Activated naive CD4-positive, alpha-beta T cell treated with anti-CD3 and anti-CD28 coated beads, Interleukin-2, amount 10 ng/mL, durations not matched to agents 7 days and 5 days (primary cell): ENCODE measurements around the gene RAB35.

ENCODE experiments used
- CTCF ChIA-PET: fragments of 350-600 bp; sonication (Branson Sonifier 250); formaldehyde crosslinking; loops from one replicate; lab custom pipeline; 2021; ENCODE audit warnings: antibody characterized with exemption; lab: Charles Lee
- DNase-seq: peaks from one replicate; pipeline ENCODE4 v3.0.0-alpha.2; 2020
- H3K27ac Mint-ChIP-seq: one replicate; pipeline ENCODE4 v1.8.0; 2021; ENCODE audit warnings: mild to moderate bottlenecking, moderate library complexity, mixed read lengths
- H3K27me3 Mint-ChIP-seq: one replicate; pipeline ENCODE4 v1.8.0; 2021; ENCODE audit warnings: mild to moderate bottlenecking, mixed read lengths
- H3K36me3 Mint-ChIP-seq: one replicate; pipeline ENCODE4 v1.8.0; 2021; ENCODE audit warnings: mixed read lengths
- H3K4me1 Mint-ChIP-seq: one replicate; pipeline ENCODE4 v1.8.0; 2021; ENCODE audit warnings: mixed read lengths
- H3K4me3 Mint-ChIP-seq: one replicate; pipeline ENCODE4 v1.8.0; 2021; ENCODE audit warnings: mild to moderate bottlenecking, moderate library complexity, mixed read lengths
- H3K9me3 Mint-ChIP-seq: one replicate; pipeline ENCODE4 v1.8.0; 2021; ENCODE audit warnings: mixed read lengths

Gene RAB35

DNA sequence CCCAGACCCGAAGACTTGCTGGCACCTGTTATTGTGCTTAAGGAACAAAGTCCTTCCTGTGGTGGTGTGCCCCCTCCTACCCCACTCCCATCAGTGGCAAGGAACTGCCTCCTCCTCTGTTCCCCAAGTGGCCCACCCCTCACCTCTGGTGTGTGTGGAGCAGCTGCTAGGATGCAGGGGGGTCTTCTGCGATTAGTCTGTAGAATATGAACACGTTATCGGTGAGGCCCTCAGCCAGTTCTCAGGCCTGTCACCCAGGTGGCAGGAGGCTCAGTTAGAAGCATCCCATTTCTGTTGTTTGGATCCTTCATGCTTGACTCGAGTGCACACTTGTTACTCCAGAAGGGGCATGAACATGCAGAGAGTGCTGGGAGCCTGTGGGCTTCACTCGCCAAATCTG is 39.3 kb downstream of the RAB35 start:
- H3K27ac Mint-ChIP-seq, result peak overlapping the region; percentile 58
- H3K9me3 Mint-ChIP-seq, result no peaks in the 10 kb centered on the region
- DNase-seq, result no peak
- H3K4me3 Mint-ChIP-seq, result no peak overlapping the region
- peaks cover 52% of the 10 kb centered on the region for H3K36me3 Mint-ChIP-seq
- H3K27me3 Mint-ChIP-seq, result no peaks in the 10 kb centered on the region
- CTCF ChIA-PET, result no interaction called here
- H3K4me1 Mint-ChIP-seq, result peaks cover 35% of the 10 kb centered on the region

DNA sequence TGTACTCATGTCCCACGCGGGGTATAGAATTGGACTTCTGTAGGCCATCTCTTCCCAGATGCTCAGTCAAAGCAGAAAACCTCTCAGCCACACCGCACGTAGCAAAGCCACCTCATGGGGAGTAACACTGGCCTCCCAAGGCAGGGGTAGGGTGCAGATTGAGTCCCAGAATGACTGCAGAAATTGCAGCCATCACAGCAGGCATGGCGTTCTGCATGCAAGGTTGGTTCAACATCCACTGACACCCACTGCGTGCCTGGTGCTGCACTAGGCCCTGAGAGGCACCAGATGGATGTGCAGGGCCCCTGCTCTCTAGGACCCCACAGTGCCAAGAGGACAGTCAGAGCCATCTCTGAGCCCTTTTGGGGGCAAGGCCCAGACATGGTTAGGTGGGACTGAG is 39.9 kb downstream of the RAB35 start:
- DNase-seq, result no peak
- CTCF ChIA-PET, result no interaction called here
- H3K27me3 Mint-ChIP-seq, result no peaks in the 10 kb centered on the region
- no peaks in the 10 kb centered on the region for H3K9me3 Mint-ChIP-seq
- no peak overlapping the region for H3K4me3 Mint-ChIP-seq
- H3K36me3 Mint-ChIP-seq, result peaks cover 51% of the 10 kb centered on the region
- no peak overlapping the region for H3K27ac Mint-ChIP-seq
- peaks cover 35% of the 10 kb centered on the region for H3K4me1 Mint-ChIP-seq

DNA sequence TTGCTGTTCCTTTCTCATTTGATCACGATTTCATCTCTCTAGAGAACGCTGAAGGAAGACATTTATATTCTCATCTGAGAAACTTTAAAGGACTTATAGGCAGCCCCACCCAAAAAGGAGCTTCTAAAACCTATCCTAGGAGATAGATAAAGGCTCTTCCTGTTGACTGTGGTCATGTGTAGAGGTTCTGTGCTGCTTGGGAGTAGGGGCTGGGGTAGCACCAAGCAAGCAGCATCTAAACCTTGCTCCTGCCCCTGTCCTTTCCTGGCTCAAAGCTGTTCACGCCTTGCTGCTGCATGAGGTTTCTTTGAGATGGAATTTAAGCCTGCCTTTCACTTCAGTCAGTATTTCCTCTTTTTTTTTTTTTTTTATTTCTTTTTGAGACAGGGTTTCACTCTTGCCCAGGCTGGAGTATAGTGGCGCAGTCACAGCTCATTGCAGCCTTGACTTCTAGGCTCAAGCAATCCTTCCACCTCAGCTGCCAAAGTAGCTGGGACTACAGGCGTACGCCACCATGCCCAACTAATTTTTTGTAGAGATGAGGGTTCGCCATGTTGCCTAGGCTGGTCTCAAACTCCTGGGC is 41.4 kb downstream of the RAB35 start:
- H3K27me3 Mint-ChIP-seq, result no peaks in the 10 kb centered on the region
- peak overlapping the region; percentile 89 for H3K27ac Mint-ChIP-seq
- H3K36me3 Mint-ChIP-seq, result peaks cover 52% of the 10 kb centered on the region
- CTCF ChIA-PET, result interaction anchor here (0.6 to 1.1 kb wide), 2 partner anchors 12 to 204 kb away, joined by 3 to 4 read pairs; no protein-coding TSS in a partner anchor
- H3K4me3 Mint-ChIP-seq, result no peak overlapping the region
- peaks cover 35% of the 10 kb centered on the region for H3K4me1 Mint-ChIP-seq
- peak; percentile 32 for DNase-seq
- no peaks in the 10 kb centered on the region for H3K9me3 Mint-ChIP-seq

DNA sequence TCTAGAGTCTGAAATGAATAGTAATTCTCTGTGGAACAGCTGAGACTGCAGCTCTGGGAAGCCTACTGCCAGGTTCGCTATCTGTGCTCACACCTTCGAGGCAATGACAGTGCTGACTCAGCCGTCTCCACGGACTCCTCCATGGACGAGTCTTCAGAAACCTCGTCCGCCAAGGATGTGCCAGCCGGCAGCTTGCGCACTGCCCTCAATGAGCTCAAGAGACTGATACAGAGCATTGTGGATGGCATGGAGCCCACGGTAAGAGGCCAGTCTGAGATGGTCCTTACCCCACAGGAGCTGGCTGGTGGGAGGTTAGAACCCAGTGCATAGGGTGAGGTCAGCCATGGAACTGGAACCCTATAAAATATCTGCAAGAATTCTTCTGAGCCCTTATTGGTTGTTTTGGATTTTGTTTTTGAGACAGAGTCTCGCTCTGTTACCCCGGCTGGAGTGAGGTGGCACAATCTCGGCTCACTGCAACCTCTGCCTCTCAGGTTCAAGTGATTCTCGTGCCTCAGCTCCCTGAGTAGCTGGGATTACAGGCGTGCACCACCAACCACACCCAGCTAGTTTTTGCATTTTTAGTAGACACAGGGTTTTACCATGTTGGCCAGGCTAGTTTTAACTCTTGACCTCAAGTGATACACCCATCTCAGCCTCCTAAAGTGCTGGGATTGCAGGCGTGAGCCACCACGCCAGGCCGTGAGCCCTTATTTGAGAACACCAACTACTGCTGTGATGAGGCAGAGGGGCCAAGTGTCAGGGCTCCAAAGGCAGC is 43.9 kb downstream of the RAB35 start:
- no peaks in the 10 kb centered on the region for H3K9me3 Mint-ChIP-seq
- no peak for DNase-seq
- CTCF ChIA-PET, result interaction anchor here (2.6 kb wide), 1 partner anchor 15 kb away, joined by 7 read pairs; no protein-coding TSS in a partner anchor
- peaks cover 19% of the 10 kb centered on the region for H3K4me1 Mint-ChIP-seq
- H3K27ac Mint-ChIP-seq, result peak overlapping the region; percentile 37
- peaks cover 47% of the 10 kb centered on the region for H3K36me3 Mint-ChIP-seq
- no peaks in the 10 kb centered on the region for H3K27me3 Mint-ChIP-seq
- no peak overlapping the region for H3K4me3 Mint-ChIP-seq

DNA sequence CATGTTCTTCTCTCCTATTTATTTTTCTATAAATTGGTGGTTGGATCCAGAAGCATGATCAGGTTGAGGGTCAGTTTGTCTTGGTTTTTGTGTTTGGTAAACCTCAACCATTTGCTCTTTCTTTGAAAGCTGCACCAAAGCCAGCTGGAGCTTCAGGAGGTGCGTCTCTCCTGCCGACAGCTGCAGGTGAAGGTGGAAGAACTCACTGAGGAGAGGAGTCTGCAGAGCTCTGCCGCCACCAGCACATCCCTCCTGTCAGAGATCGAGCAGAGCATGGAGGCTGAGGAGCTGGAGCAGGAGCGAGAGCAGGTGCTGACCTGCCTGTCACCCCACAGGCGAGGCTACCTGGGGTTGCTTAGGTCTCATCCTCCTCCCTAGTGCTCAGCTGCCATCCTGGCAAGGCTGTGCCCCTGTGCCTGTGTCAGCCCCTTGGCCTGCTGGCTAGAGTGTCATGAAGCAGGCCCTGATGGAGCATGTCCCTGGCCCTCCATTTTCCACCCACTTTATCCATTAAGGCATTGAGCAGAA is 45.0 kb downstream of the RAB35 start:
- DNase-seq, result no peak
- peaks cover 19% of the 10 kb centered on the region for H3K4me1 Mint-ChIP-seq
- H3K9me3 Mint-ChIP-seq, result no peaks in the 10 kb centered on the region
- no peak overlapping the region for H3K4me3 Mint-ChIP-seq
- no peaks in the 10 kb centered on the region for H3K27me3 Mint-ChIP-seq
- peaks cover 46% of the 10 kb centered on the region for H3K36me3 Mint-ChIP-seq
- CTCF ChIA-PET, result interaction anchor here (2.6 kb wide), 1 partner anchor 16 kb away, joined by 7 read pairs; no protein-coding TSS in a partner anchor
- no peak overlapping the region for H3K27ac Mint-ChIP-seq

DNA sequence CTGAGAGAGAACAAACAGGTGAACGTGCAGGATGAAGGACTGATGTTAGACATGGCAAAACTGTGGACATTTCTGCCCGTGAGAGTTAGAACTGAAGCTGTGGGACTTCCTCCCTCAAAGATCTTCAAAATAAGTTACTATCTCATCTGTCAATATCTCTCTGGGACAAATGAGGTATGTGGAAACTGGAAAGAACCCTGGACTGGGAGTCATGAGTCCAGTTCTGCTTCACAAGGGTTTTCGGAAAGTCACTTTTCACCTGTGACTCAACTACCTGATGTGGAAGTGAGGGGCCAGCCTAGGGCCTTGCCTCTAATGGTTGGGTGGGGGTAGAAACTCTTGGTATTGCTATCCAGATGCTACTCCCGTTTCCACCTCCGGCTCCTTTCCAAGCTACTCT is 47.3 kb downstream of the RAB35 start:
- no peaks in the 10 kb centered on the region for H3K9me3 Mint-ChIP-seq
- CTCF ChIA-PET, result no interaction called here
- no peak overlapping the region for H3K4me3 Mint-ChIP-seq
- H3K27ac Mint-ChIP-seq, result no peak overlapping the region
- DNase-seq, result no peak
- peaks cover 8% of the 10 kb centered on the region for H3K4me1 Mint-ChIP-seq
- peaks cover 35% of the 10 kb centered on the region for H3K36me3 Mint-ChIP-seq
- H3K27me3 Mint-ChIP-seq, result no peaks in the 10 kb centered on the region

DNA sequence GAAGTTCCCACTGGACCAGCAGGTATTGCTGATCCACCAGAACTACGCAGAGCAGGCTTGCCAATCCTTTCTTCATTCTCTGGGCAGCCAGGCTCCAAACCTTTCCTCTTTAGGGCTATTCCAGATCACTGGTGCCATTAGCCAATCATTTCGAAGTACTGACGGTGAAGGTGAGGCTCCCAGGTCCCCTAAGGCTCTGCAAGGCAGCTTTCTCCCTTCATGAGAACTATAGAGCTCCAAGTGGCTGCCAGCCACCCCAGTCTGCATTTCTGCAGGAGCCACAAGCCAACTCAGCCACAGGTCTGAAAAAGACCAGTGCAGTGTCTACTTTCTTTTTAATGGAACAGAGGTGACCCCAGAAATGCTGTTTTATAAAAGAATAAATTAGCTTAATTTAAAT is 48.7 kb downstream of the RAB35 start:
- CTCF ChIA-PET, result no interaction called here
- H3K27ac Mint-ChIP-seq, result no peak overlapping the region
- peaks cover 26% of the 10 kb centered on the region for H3K36me3 Mint-ChIP-seq
- no peaks in the 10 kb centered on the region for H3K4me1 Mint-ChIP-seq
- no peak for DNase-seq
- H3K9me3 Mint-ChIP-seq, result no peaks in the 10 kb centered on the region
- no peaks in the 10 kb centered on the region for H3K27me3 Mint-ChIP-seq
- H3K4me3 Mint-ChIP-seq, result no peak overlapping the region

DNA sequence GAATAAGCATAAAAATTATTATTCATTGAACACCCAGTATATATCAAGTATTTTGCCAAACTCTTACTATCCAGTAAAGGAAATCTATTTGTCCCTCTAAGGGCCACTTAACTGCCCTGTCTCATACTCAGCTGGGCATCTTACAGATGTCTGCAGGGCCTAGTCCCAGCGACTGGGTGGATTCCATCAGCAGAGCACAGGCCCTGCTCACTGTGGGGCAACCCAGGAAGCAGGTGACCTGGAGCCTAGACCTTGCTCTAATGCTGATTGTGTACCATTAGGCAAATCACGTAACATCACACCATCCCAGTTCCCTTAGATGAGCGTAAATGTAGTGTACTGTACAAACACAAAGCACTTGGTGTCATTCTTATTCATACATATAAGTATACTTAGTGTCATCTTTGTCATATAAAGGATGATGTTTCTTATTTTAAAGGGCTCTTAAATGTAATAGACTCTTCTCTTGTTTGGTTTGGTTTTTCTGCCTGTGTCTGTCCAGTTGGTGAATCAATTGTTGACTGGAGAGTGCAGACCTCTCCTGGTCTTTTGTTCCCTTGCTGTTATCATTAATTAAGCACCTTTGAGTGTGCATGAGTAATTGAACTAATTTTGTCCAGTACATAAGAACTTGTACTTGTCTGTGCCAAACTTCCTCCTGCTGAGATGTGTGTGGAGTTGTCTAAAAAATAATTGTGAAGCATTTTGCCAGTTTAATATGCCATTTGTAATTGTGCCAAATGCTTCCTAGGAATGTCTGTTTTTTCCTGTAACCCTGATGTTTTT is 49.3 kb downstream of the RAB35 start:
- H3K36me3 Mint-ChIP-seq, result peaks cover 24% of the 10 kb centered on the region
- no peaks in the 10 kb centered on the region for H3K4me1 Mint-ChIP-seq
- H3K27ac Mint-ChIP-seq, result no peak overlapping the region
- no peaks in the 10 kb centered on the region for H3K9me3 Mint-ChIP-seq
- H3K27me3 Mint-ChIP-seq, result no peaks in the 10 kb centered on the region
- no peak overlapping the region for H3K4me3 Mint-ChIP-seq
- no peak for DNase-seq
- CTCF ChIA-PET, result no interaction called here

DNA sequence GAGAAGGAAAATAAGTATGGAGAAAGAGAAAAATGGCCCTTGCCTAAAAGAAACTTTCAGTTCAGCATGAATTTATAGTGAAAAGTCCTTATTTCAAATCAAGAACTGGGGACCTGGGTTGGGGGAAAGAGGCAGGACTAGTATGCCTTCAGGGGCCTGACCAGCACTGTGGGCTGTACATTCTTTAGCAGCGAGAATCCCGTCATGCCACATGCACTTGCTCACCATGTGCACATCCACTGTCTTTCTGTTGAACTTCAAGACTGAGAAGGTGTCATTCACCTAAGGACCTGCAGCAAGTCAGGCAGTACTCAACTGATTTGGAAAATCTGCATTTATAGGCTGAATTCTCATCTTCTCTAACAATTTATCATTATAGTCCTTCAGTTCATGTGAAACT is 50.2 kb downstream of the RAB35 start:
- Mint-ChIP-seq H3K27ac (no peak overlapping the region), H3K27me3 (no peaks in the 10 kb centered on the region), H3K9me3 (no peaks in the 10 kb centered on the region), H3K4me3 (no peak overlapping the region), H3K4me1 (no peaks in the 10 kb centered on the region), H3K36me3 (peaks cover 20% of the 10 kb centered on the region)
- DNase-seq, result no peak
- CTCF ChIA-PET, result no interaction called here

DNA sequence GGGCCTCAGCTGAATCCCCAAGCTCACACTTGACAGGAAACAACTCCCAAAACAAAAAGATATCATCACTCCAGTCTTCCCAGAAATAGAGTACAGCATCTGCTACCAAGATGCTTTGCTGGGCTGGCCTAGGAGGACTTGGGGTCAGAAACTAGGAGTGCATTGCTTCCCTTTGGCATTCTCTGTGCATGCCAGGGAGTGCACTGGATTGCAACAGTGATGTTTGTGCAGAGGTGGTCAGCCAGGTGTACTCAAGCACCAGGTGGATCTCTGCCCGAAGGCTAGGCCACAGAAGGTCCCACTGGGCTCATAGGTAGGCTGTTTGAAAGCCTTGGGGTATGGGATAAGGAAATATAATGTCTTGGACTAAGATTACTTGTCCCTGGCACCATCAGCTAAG is 51.1 kb downstream of the RAB35 start:
- CTCF ChIA-PET, result no interaction called here
- no peak for DNase-seq
- no peak overlapping the region for H3K4me3 Mint-ChIP-seq

DNA sequence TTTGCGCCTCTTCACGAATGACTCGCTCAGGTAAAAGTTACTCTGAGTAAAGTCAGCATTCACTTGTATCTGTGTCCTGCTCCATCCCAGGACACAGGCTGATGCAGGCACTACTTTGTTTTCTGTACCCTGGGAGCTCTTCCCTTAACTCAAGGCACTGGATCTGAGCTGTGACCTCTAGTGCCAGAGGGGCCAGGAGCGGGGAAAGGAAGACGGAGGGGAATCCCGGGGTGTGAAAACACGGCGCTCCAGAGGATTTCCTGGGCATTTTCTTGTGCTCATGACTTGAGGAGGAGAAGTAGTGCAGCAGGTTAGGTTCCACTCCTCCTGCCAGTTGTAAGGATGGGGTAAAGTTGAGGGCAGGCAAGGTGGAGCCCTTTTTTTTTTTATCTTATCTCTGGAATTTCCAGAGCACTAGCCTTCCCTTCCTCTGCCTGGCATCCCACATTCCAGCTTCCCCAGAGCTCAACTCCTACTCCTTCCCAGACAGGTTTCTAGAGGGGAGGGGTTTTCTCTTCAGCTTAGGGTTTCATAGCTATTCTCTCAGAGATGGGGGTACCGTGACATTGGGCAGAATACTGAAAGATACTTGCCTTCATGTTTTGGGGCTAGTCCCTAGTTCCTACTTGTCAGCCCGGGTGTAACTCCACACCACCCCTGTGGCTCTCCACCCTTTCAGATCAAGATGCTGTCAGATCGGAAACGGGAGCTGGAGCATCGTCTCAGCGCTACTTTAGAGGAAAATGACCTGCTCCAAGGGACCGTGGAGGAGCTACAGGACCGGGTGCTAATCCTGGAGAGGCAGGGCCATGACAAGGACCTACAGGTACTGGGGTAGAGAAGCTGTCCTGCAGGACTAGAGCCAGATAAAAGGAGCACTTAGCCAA is 52.3 kb downstream of the RAB35 start:
- Mint-ChIP-seq H3K36me3 (peaks cover 18% of the 10 kb centered on the region), H3K27me3 (no peaks in the 10 kb centered on the region), H3K4me3 (no peak overlapping the region), H3K27ac (no peak overlapping the region), H3K4me1 (no peaks in the 10 kb centered on the region), H3K9me3 (no peaks in the 10 kb centered on the region)
- DNase-seq, result no peak
- CTCF ChIA-PET, result no interaction called here

More for the DNA sequence above, 51.1 kb downstream of the RAB35 start:
- H3K4me1 Mint-ChIP-seq, result no peaks in the 10 kb centered on the region
- H3K27me3 Mint-ChIP-seq, result no peaks in the 10 kb centered on the region
- H3K9me3 Mint-ChIP-seq, result no peaks in the 10 kb centered on the region
- H3K36me3 Mint-ChIP-seq, result peaks cover 18% of the 10 kb centered on the region
- H3K27ac Mint-ChIP-seq, result no peak overlapping the region

DNA sequence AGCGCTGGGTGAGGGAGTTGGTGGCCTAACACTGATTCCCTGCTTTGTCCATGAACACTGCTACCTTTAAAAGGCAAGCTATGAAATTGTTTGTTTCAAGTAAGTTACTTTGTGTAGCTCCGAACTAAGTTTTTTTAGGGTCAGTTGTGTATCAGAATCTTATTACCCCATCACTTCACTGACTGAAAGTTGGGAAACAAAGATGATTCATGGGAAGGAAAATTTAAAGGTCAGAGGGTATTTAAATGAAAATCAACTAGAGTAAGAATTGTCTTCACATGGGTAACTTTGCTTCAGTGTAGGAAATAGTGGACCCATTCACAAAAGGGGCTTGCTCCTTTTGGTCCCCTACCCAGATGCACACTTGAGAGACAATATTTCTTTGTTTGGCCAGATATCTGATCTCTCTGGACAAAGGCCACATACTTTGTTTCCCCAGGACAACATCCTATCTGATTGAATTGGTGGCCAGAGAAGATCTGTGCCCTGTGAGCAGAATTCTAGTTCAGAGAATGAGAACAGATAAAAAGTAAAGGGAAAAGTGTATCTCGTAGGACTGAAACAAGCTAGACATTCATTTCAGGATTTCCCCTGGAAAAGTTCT is 53.5 kb downstream of the RAB35 start:
- CTCF ChIA-PET, result no interaction called here
- Mint-ChIP-seq H3K27me3 (no peaks in the 10 kb centered on the region), H3K4me3 (no peak overlapping the region), H3K9me3 (no peaks in the 10 kb centered on the region), H3K27ac (no peak overlapping the region), H3K36me3 (peaks cover 18% of the 10 kb centered on the region), H3K4me1 (no peaks in the 10 kb centered on the region)
- no peak for DNase-seq

DNA sequence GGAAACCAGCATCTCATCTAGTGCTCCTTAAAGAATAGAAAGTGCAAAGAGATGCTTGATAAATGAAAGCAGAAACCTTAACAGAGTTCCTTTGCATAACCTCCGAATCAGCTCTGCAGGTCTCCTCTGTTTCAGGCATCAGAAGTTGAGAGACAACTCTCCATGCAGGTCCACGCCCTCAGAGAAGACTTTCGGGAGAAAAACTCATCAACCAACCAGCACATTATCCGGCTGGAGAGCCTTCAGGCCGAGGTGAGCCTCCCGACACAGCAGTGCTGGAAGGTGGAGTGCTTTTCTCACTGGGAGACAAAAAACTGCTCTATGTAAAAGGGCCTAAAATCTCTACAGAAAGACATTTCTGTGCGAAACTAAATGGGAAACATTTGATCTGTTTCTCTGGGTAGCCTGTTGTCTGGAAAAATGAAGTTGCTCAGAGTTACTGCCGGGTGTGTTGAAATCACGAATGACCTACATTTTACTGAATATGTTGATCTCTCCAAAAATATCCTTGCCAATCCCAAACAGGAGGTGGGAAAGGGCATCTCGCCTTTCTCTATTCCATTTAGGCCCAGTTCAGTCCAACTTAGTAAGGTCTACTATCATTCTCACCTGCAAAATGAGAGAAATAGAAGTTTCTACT is 54.9 kb downstream of the RAB35 start:
- Mint-ChIP-seq H3K27me3 (no peaks in the 10 kb centered on the region), H3K4me1 (no peaks in the 10 kb centered on the region), H3K9me3 (no peaks in the 10 kb centered on the region), H3K4me3 (no peak overlapping the region), H3K27ac (no peak overlapping the region), H3K36me3 (peaks cover 10% of the 10 kb centered on the region)
- no peak for DNase-seq
- CTCF ChIA-PET, result no interaction called here
